Epithelial cell of proximal tubule (primary cell): ENCODE measurements around the gene WBP2NL. TPM values are rescaled to one million over a fixed set of nuclear protein-coding genes. Genes with fewer than 3 reads are reported as not detected.

Experiments used
- DNase-seq: peaks from one replicate; pipeline ENCODE4 v3.0.0-alpha.2; 2011; ENCODE audit warnings: low read depth
- H3K4me3 ChIP-seq: 2 replicates; pipeline ENCODE4 v1.5.1; 2011; ENCODE audit warnings: low read depth, mild to moderate bottlenecking, low read length
- CTCF ChIP-seq: conservative IDR thresholded peaks from 2 replicates; pipeline ENCODE4 v1.5.1; 2012; ENCODE audit warnings: low read depth, mild to moderate bottlenecking, low read length
- total RNA-seq: library from RNA; depleted of rRNA; stranded (reverse); fragments of >200 nt; gene quantifications from 2 replicates; pipeline ENCODE4 v1.2.3, GENCODE V29; 2015

The WBP2NL gene
- total RNA-seq, 1 donor from 2014 or later: 0.17 TPM

- DNase-seq: no peak
- no peak for TF ChIP-seq CTCF
- no peak overlapping the region for H3K4me3 ChIP-seq
Observed at GRCh38 chr22:41978732-41979131, 19.9 kb upstream of the WBP2NL start.

GRCh38 chr22:41979423-41980250 lies 19.0 kb upstream of the WBP2NL start:
- H3K4me3 ChIP-seq: no peak overlapping the region
- no peak for TF ChIP-seq CTCF
- DNase-seq: no peak

DNA sequence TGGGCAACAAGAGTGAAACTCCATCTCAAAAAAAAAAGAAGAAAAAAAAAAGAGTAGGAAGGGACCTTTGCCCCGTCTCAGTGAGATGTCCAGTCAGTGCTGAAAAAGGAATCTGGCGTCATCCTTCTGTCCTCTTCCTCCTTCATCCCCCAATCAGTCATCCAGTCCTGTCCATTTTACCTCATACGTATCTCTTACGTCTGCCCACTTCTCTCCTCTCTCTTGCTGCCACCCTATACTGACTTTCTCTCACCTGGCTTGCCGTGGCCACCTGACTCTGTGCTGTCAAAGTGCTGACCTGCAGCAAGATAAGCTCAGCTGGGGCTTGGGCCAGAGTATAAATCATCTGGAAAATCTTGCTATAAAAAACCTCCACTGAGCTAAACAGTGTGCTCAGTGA lies 15.7 kb upstream of the WBP2NL start:
- DNase-seq: no peak
- TF ChIP-seq CTCF: no peak
- H3K4me3 ChIP-seq: no peak overlapping the region

DNA sequence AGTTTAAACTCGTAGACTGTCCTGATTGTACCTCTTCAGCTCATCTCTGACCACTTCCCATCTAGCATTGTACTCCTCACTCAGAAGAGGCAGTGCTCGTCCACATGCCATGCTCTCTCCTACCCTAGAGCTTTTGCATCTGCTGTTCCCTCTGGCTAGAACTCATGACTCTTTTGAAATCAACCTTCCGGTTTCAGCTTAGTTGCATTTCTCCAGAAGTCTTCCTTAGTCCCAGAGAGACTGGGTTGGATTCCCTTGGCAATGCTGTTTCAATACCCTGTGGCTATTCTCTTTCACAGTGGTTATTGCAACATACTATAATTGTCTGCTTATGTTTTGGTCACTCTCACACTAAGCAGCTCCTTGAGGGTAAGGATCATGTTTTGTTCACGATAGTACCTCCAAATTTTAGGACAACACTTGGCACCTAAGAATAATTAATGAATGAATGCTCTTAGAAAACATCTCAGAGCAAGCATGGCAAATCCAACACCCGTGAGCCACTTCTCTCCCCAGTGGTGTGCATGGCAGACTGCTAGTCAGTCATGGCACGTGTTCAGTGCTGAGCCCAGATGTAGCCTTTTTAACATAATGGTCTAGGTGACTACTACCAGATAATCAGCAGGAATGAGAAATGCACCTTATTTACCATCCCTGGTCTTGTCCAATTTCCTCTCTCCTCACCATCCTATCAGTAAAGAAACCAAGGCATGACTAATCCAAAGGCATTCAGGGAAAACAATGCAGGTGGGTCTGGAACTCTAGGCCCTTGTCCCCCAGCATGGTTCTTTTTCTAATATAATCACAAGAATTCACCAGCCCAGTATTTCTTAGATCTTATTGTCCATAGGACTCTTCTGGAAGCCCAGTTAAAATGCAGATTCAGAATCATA lies 14.8 kb upstream of the WBP2NL start:
- no peak for TF ChIP-seq CTCF
- DNase-seq: no peak
- H3K4me3 ChIP-seq: no peak overlapping the region

DNA sequence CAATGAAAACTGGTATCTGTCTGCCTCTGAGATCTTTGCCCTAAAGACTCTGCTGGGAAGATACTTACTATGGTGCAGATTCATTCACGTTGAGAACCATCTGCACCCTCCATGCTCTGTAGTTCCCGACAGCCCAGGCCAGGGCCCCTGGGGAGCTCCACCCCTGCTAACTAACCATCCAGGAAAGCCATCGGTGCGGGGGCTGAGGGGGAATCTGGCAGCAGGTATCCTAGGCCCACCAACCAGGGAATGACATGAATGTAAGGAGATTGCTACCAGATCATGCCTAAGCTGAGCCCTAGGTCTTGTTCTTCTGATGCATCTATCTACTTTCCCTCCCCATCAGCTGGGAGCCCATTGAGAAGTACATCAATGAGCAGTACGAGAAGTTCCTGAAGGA lies 11.3 kb upstream of the WBP2NL start:
- no peak overlapping the region for H3K4me3 ChIP-seq
- TF ChIP-seq CTCF: no peak
- no peak for DNase-seq

DNA sequence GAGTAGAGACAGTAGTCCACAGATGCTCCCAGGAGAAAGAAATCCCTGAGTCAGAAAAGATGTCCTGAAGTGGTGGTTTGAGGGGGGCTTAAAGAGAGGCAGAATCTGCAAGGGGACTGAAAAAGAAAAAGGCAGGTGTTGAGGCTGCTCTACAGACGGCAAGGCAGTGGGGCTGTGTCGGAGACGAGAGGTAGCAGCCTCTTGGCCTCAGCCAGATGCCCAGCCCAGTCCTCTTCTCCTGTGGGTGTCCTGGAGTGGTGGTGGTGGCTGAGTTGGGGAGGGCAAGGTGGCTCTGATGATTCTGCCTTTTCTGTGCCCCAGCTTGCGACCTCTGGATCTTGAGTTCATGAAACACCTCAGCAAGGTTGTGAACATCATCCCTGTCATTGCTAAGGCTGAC lies 9.3 kb upstream of the WBP2NL start:
- TF ChIP-seq CTCF: no peak
- no peak for DNase-seq
- no peak overlapping the region for H3K4me3 ChIP-seq
